Smooth muscle cell (in vitro differentiated cells): ENCODE results near the gene SLC38A10. TPM values are rescaled to one million over a fixed set of nuclear protein-coding genes. Genes with fewer than 3 reads are reported as not detected.

Experiments used
- DNase-seq: peaks from one replicate; lab custom pipeline; 2025; ENCODE audit not compliant: unreplicated experiment; lab: John Stamatoyannopoulos, UW
- H2AFZ ChIP-seq: fragments of 200-600 bp; sonication (generic); 2 replicates; pipeline ENCODE4 v1.6.0; 2016; ENCODE audit warnings: antibody characterized with exemption, low read depth, mild to moderate bottlenecking
- H3F3A ChIP-seq: fragments of 200-600 bp; sonication (generic); 2 replicates; pipeline ENCODE4 v1.6.0; 2017; ENCODE audit warnings: antibody characterized with exemption, low read depth
- H3K27ac ChIP-seq: fragments of 200-600 bp; sonication (generic); 2 replicates; pipeline ENCODE4 v1.5.1; 2016; ENCODE audit warnings: low read depth, mild to moderate bottlenecking
- H3K27me3 ChIP-seq: fragments of 200-600 bp; sonication (generic); 2 replicates; pipeline ENCODE4 v1.6.1; 2016; ENCODE audit warnings: low read depth, mild to moderate bottlenecking
- H3K36me3 ChIP-seq: fragments of 200-600 bp; sonication (generic); 2 replicates; pipeline ENCODE4 v1.5.1; 2016; ENCODE audit warnings: low read depth
- H3K4me1 ChIP-seq: fragments of 200-600 bp; sonication (generic); 2 replicates; pipeline ENCODE4 v1.5.1; 2016; ENCODE audit warnings: low read depth
- H3K4me2 ChIP-seq: fragments of 200-600 bp; sonication (generic); 2 replicates; pipeline ENCODE4 v1.6.0; 2016; ENCODE audit warnings: mild to moderate bottlenecking
- H3K4me3 ChIP-seq: fragments of 200-600 bp; sonication (generic); 2 replicates; pipeline ENCODE4 v1.5.1; 2016; ENCODE audit warnings: mild to moderate bottlenecking
- H3K79me2 ChIP-seq: fragments of 200-600 bp; sonication (generic); 2 replicates; pipeline ENCODE4 v1.6.0; 2016; ENCODE audit warnings: low read depth, mild to moderate bottlenecking
- H3K9ac ChIP-seq: fragments of 200-600 bp; sonication (generic); 2 replicates; pipeline ENCODE4 v1.6.0; 2016; ENCODE audit warnings: low read depth
- H3K9me3 ChIP-seq: fragments of 200-600 bp; sonication (generic); replicated peaks from 2 replicates; pipeline ENCODE4 v1.5.1; 2016; ENCODE audit warnings: low read depth
- H4K20me1 ChIP-seq: fragments of 200-600 bp; sonication (generic); 2 replicates; pipeline ENCODE4 v1.6.0; 2016; ENCODE audit warnings: low read depth
- WGBS: methylation state at CpG from one replicate; pipeline ENCODE4 v1.1.7; 2016; ENCODE audit warnings: low lambda C conversion rate; 5-methylcytosine and 5-hydroxymethylcytosine counted together
- polyA plus RNA-seq: library from polyadenylated mRNA; unstranded; fragments of >200 nt; fragmentation: Nextera tagmentation; extraction: Ambion mirVana; gene quantifications from 2 replicates; pipeline ENCODE4 v1.2.1, GENCODE V29; 2016
- total RNA-seq: library from RNA; depleted of rRNA; stranded (reverse); fragments of >200 nt; gene quantifications from 2 replicates; pipeline ENCODE4 v1.2.3, GENCODE V29; 2014
- TF ChIP-seq, protein P1 (sequence below): fragments of 200-600 bp; sonication (generic); IDR thresholded peaks from 2 replicates; pipeline ENCODE4 v1.5.1; 2017; ENCODE audit warnings: borderline replicate concordance, mild to moderate bottlenecking, antibody characterized with exemption; ENCODE audit not compliant: insufficient read depth, poor library complexity, severe bottlenecking

Gene SLC38A10
- total and polyA plus RNA-seq, 2 experiments from 2014 or later, result 61.6 to 97.1 TPM

DNA sequence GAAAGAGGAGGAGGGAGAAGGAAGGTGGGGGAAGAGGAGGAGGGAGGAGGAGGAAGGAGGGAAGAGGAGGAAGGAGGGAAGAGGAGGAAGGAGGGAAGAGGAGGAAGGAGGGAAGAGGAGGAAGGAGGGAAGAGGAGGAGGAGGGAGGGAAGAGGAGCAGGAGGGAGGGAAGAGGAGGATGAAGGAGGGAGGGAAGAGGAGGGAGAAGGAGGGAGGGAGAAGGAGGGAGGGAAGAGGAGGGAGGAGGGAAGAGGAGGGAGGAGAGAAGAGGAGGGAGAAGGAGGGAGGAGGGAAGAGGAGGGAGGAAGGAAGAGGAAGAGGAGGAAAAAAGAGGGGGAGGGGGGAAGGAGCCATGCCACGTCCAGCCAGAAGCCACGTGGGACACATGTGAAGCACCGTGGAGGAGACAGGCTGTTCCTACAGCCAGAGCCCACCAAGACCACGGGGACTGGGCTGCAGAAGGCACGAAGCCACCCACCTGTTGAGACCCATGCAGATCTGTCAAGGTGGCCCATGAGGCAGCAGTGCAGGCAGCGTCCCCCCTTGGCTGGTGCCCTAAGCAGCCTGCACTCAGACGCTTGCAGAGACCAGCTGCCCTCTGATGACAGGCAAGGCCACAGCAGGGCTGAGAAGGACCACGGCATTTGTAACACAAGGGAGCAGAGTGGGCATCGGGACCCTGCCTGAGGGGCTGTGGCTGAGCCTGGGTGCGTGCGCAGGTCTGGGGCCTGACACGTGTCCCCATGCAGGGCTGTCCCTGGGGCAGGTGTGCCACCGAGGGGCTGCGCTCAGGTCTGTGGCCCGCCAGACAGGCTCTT is 45.7 kb downstream of the SLC38A10 start:
- no peak overlapping the region for H3K4me2 ChIP-seq
- no peak overlapping the region for H2AFZ ChIP-seq
- no peak overlapping the region for H3K27ac ChIP-seq
- no peak overlapping the region for H3K9ac ChIP-seq
- no peaks in the 10 kb centered on the region for H3K27me3 ChIP-seq
- H3K4me3 ChIP-seq, result no peak overlapping the region
- DNase-seq, result no peak
- 96% methylated on average over 12 of the region's 15 CpGs for WGBS
- no peaks in the 10 kb centered on the region for H3F3A ChIP-seq
- peaks cover 15% of the 10 kb centered on the region for H4K20me1 ChIP-seq
- no peaks in the 10 kb centered on the region for H3K79me2 ChIP-seq
- no peaks in the 10 kb centered on the region for H3K9me3 ChIP-seq
- no peaks in the 10 kb centered on the region for H3K4me1 ChIP-seq
- TF ChIP-seq, protein P1, sequence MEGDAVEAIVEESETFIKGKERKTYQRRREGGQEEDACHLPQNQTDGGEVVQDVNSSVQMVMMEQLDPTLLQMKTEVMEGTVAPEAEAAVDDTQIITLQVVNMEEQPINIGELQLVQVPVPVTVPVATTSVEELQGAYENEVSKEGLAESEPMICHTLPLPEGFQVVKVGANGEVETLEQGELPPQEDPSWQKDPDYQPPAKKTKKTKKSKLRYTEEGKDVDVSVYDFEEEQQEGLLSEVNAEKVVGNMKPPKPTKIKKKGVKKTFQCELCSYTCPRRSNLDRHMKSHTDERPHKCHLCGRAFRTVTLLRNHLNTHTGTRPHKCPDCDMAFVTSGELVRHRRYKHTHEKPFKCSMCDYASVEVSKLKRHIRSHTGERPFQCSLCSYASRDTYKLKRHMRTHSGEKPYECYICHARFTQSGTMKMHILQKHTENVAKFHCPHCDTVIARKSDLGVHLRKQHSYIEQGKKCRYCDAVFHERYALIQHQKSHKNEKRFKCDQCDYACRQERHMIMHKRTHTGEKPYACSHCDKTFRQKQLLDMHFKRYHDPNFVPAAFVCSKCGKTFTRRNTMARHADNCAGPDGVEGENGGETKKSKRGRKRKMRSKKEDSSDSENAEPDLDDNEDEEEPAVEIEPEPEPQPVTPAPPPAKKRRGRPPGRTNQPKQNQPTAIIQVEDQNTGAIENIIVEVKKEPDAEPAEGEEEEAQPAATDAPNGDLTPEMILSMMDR, result no peak
- H3K36me3 ChIP-seq, result no peaks in the 10 kb centered on the region

DNA sequence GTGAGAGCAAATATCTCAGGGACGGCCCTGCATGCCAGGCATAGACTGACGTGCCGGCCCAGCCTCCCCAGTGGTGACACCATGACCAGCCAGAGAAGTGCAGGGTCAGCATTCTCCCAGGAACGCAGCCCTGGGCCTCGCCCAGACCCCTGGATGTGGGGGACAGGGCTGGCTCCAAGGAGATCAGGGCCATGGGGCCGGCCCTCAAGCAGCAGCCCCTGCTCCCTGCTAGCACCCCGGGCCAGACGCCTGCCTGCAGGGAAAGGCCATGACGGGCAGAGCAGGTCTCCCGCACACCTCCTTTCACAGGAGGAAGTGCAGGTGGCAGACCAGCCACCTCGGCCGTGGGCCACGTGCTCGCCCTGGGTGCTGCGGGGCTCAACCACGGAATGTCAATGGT is 46.5 kb downstream of the SLC38A10 start:
- no peak overlapping the region for H3K9ac ChIP-seq
- H4K20me1 ChIP-seq, result peaks cover 11% of the 10 kb centered on the region
- H3K79me2 ChIP-seq, result no peaks in the 10 kb centered on the region
- H3K4me2 ChIP-seq, result no peak overlapping the region
- no peaks in the 10 kb centered on the region for H3F3A ChIP-seq
- no peak overlapping the region for H3K4me3 ChIP-seq
- 91% methylated on average over 15 of the region's 16 CpGs for WGBS
- H3K27me3 ChIP-seq, result no peaks in the 10 kb centered on the region
- H3K27ac ChIP-seq, result no peak overlapping the region
- no peak for DNase-seq
- no peaks in the 10 kb centered on the region for H3K9me3 ChIP-seq
- no peaks in the 10 kb centered on the region for H3K36me3 ChIP-seq
- H2AFZ ChIP-seq, result no peak overlapping the region
- TF ChIP-seq, protein P1, result no peak
- no peaks in the 10 kb centered on the region for H3K4me1 ChIP-seq

DNA sequence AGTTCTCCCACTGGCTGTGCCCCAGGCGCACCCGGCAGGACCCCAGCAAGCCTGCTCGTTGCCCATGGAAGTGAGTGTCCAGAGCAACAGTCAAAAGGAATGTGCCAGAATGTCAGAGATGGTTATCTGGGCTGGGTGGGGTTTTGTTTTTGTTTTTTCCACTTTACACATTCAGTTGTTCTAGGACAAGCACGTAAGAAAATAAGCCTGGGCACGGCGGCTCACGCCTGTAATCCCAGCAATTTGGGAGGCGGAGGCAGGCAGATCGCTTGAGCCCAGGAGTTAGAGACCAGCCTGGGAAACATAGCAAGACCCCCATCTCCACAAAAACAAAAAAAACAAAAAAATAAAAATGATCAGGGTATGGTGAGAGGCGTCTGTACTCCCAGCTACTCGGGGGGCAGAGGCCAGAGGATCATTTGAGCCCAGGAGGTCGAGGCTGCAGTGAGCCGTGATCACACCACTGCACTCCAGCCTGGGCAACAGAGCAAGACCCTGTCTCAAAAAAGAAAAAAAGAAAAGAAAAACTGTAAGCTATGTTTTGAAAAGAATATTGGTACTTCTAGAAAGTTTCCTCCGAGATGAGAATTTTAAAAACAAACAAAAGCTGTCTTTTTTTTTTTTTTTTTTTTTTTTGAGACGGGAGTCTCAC is 47.6 kb downstream of the SLC38A10 start:
- TF ChIP-seq, protein P1, result no peak
- Histone ChIP-seq H3K9ac (no peak overlapping the region), H3K4me2 (no peak overlapping the region), H3K4me3 (no peak overlapping the region), H3K36me3 (no peaks in the 10 kb centered on the region), H4K20me1 (peaks cover 4% of the 10 kb centered on the region), H3K27ac (no peak overlapping the region), H3K27me3 (no peaks in the 10 kb centered on the region), H3K4me1 (no peaks in the 10 kb centered on the region), H3K79me2 (no peaks in the 10 kb centered on the region), H3F3A (peaks cover 6% of the 10 kb centered on the region), H3K9me3 (no peaks in the 10 kb centered on the region), H2AFZ (no peak overlapping the region)
- 93% methylated on average over 15 of the region's 15 CpGs for WGBS
- DNase-seq, result no peak
